Activated CD4-positive, alpha-beta T cell treated with anti-CD3 and anti-CD28 coated beads for 36 hours (primary cell): ENCODE results near the gene MDH2. TPM values are rescaled to one million over a fixed set of nuclear protein-coding genes. Genes with fewer than 3 reads are reported as not detected.
"Not testable (repeated sequence)": the region's sequence is repeated elsewhere in the genome, so short reads cannot be mapped to it uniquely, and the experiment has no call there.

Experiments
- ATAC-seq: fragments of 200-7000 bp; cut with Tn5 transposase; one replicate; pipeline ENCODE4 v1.10.0; 2021; ENCODE audit warnings: mild to moderate bottlenecking, moderate library complexity
- CTCF ChIA-PET: fragments of 350-600 bp; sonication (Branson Sonifier 250); formaldehyde crosslinking; loops from one replicate; lab custom pipeline; 2021; ENCODE audit warnings: antibody characterized with exemption; lab: Charles Lee
- POLR2A ChIA-PET: fragments of 350-600 bp; sonication (Branson Sonifier 250); formaldehyde crosslinking; loops from one replicate; lab custom pipeline; 2021; ENCODE audit warnings: antibody characterized with exemption, inconsistent platforms; lab: Charles Lee
- DNase-seq: peaks from one replicate; pipeline ENCODE4 v3.0.0-alpha.2; 2020
- H3K27ac Mint-ChIP-seq: one replicate; pipeline ENCODE4 v1.8.0; 2021; ENCODE audit warnings: mixed read lengths
- H3K27me3 Mint-ChIP-seq: one replicate; pipeline ENCODE4 v1.8.0; 2021; ENCODE audit warnings: mixed read lengths
- H3K36me3 Mint-ChIP-seq: one replicate; pipeline ENCODE4 v1.8.0; 2021; ENCODE audit warnings: low read depth, mixed read lengths
- H3K4me1 Mint-ChIP-seq: one replicate; pipeline ENCODE4 v1.8.0; 2021; ENCODE audit warnings: mixed read lengths
- H3K4me3 Mint-ChIP-seq: one replicate; pipeline ENCODE4 v1.8.0; 2021; ENCODE audit warnings: mild to moderate bottlenecking, moderate library complexity, mixed read lengths
- H3K9me3 Mint-ChIP-seq: one replicate; pipeline ENCODE4 v1.8.0; 2021; ENCODE audit warnings: low read depth, mixed read lengths
- intact Hi-C, 2 experiments: fragments of 100-400 bp; cut with DNase I in 1 of 2; cut with micrococcal nuclease in 1 of 2; formaldehyde crosslinking; loops; one replicate each; pipeline versions ENCODE4 v1.14.2 to v1.15.1; 2022 to 2024; cut with DNase I, micrococcal nuclease
- total RNA-seq, 2 experiments: library from RNA; stranded (reverse); gene quantifications; one replicate each; pipeline ENCODE4 v1.2.3, GENCODE V29; 2021

MDH2 gene
- total RNA-seq, 2 experiments from 2014 or later = 257 to 328 TPM

- ATAC-seq, H3K27me3 Mint-ChIP-seq, POLR2A ChIA-PET, intact Hi-C loops, CTCF ChIA-PET, H3K9me3 Mint-ChIP-seq, H3K4me3 Mint-ChIP-seq, H3K36me3 Mint-ChIP-seq, DNase-seq, H3K4me1 Mint-ChIP-seq, H3K27ac Mint-ChIP-seq: not testable (repeated sequence)
These were observed 65.2 kb downstream of the MDH2 start for GRCh38 chr7:76113042-76113630.

- CTCF ChIA-PET = interaction anchor here (0.6 to 0.8 kb wide), 2 partner anchors 14 to 20 kb away, joined by 3 read pairs; no protein-coding TSS in a partner anchor
- H3K9me3 Mint-ChIP-seq, H3K27ac Mint-ChIP-seq, H3K4me3 Mint-ChIP-seq, intact Hi-C loops, H3K36me3 Mint-ChIP-seq, H3K4me1 Mint-ChIP-seq, POLR2A ChIA-PET, H3K27me3 Mint-ChIP-seq, DNase-seq, ATAC-seq: not testable (repeated sequence)
These were observed 66.8 kb downstream of the MDH2 start for GRCh38 chr7:76114742-76115141.

Other genes with a start within 250 kb of the MDH2 start
- not detected for gene CCL24, start 234.3 kb upstream of the MDH2 start, total RNA-seq
- gene RHBDD2, start 169.1 kb upstream of the MDH2 start, total RNA-seq = 10 to 100 TPM; 21.6 to 23.2 TPM
- gene POR, start 133.0 kb upstream of the MDH2 start, total RNA-seq = 10 to 100 TPM; 24.9 to 33.8 TPM
- 10 to 100 TPM; 14.5 to 15.3 TPM for gene TMEM120A, start 53.5 kb upstream of the MDH2 start, total RNA-seq
- gene STYXL1, start 106 bp upstream of the MDH2 start, total RNA-seq = 10 to 100 TPM; 47.5 to 50.5 TPM
- gene SRRM3, start 153.8 kb downstream of the MDH2 start, total RNA-seq = under 1 TPM in 1 of 2 experiments, not detected in 1; 0.09 TPM